CD4-positive, alpha-beta T cell treated with Interleukin-12 subunit alpha and Interleukin-12 subunit beta, for 1 hour (primary cell): ENCODE data around the gene NDFIP2.
A peak's percentile ranks its signal among the peaks of the same experiment; 100 is the strongest.

Experiments
- DNase-seq: peaks from one replicate; pipeline ENCODE4 v3.0.0-alpha.2; 2020

Gene NDFIP2

GRCh38 chr13:79480954-79481684 lies at the start of gene NDFIP2:
NDFIP2 (plus strand) TSS chr13:79481155; CDS start chr13:79481204, 49 bp downstream.
- DNase-seq = peak; percentile 88

GRCh38 chr13:79432086-79432485 lies 48.9 kb upstream of the NDFIP2 start:
- DNase-seq = no peak

- DNase-seq = no peak
These were observed 48.0 kb upstream of the NDFIP2 start for GRCh38 chr13:79432992-79433391.

GRCh38 chr13:79434556-79434955 lies 46.4 kb upstream of the NDFIP2 start:
- DNase-seq = no peak

GRCh38 chr13:79435561-79435990 lies 45.4 kb upstream of the NDFIP2 start:
- DNase-seq = no peak

- DNase-seq = no peak
These were observed 41.7 kb upstream of the NDFIP2 start for GRCh38 chr13:79439275-79439674.

GRCh38 chr13:79440958-79441528 lies 39.9 kb upstream of the NDFIP2 start:
- DNase-seq = no peak

- DNase-seq = no peak
These were observed 38.7 kb upstream of the NDFIP2 start for GRCh38 chr13:79442221-79442620.

- DNase-seq = no peak
These were observed 38.2 kb upstream of the NDFIP2 start for GRCh38 chr13:79442706-79443105.

- no peak for DNase-seq
These were observed 34.8 kb upstream of the NDFIP2 start for GRCh38 chr13:79445968-79446645.

GRCh38 chr13:79447141-79447540 lies 33.8 kb upstream of the NDFIP2 start:
- DNase-seq = no peak

- DNase-seq = no peak
These were observed 33.2 kb upstream of the NDFIP2 start for GRCh38 chr13:79447741-79448140.

GRCh38 chr13:79448413-79448812 lies 32.5 kb upstream of the NDFIP2 start:
- DNase-seq = peak; percentile 23

- DNase-seq = no peak
These were observed 30.8 kb upstream of the NDFIP2 start for GRCh38 chr13:79450110-79450509.

- peak; percentile 83 for DNase-seq
These were observed 29.4 kb upstream of the NDFIP2 start for GRCh38 chr13:79451500-79451962.

- DNase-seq = no peak
These were observed 28.6 kb upstream of the NDFIP2 start for GRCh38 chr13:79452239-79452913.

- DNase-seq = no peak
These were observed 25.6 kb upstream of the NDFIP2 start for GRCh38 chr13:79455331-79455730.

GRCh38 chr13:79456051-79456450 lies 24.9 kb upstream of the NDFIP2 start:
- no peak for DNase-seq

- DNase-seq = no peak
These were observed 24.1 kb upstream of the NDFIP2 start for GRCh38 chr13:79456656-79457365.

GRCh38 chr13:79457390-79457789 lies 23.6 kb upstream of the NDFIP2 start:
- DNase-seq = no peak

GRCh38 chr13:79457948-79458347 lies 23.0 kb upstream of the NDFIP2 start:
- peak; percentile 30 for DNase-seq

- DNase-seq = no peak
These were observed 22.5 kb upstream of the NDFIP2 start for GRCh38 chr13:79458436-79458835.

GRCh38 chr13:79459906-79460305 lies 21.0 kb upstream of the NDFIP2 start:
- DNase-seq = no peak
